Natural killer cell (primary cell): ENCODE results near the gene RPL27. TPM values are rescaled to one million over a fixed set of nuclear protein-coding genes. Genes with fewer than 3 reads are reported as not detected.

Experiments
- ATAC-seq, 3 donors: fragments of 150-1000 bp in 2 of 3; fragments of 200-7000 bp in 1 of 3; cut with Tn5 transposase; 1 replicate in 1 of 3; 2 replicates in 2 of 3; pipeline ENCODE4 v1.10.0; 2021; ENCODE audit warnings: mild to moderate bottlenecking in 2 of 3, moderate library complexity in 2 of 3
- DNase-seq, 2 donors: peaks; one replicate each; pipeline versions ENCODE4 v3.0.0 to v3.0.0-alpha.2; 2013 to 2021; ENCODE audit warnings: mixed read lengths in 1 of 2
- H3K27ac ChIP-seq: one replicate; pipeline ENCODE4 v1.5.1; 2013; ENCODE audit warnings: mild to moderate bottlenecking, low read length
- H3K27me3 ChIP-seq: one replicate; pipeline ENCODE4 v1.6.1; 2013; ENCODE audit warnings: low read length; ENCODE audit not compliant: control insufficient read depth, insufficient read depth
- H3K36me3 ChIP-seq: one replicate; pipeline ENCODE4 v1.6.1; 2013; ENCODE audit warnings: low read length; ENCODE audit not compliant: control insufficient read depth, insufficient read depth
- H3K4me1 ChIP-seq: one replicate; pipeline ENCODE4 v1.6.1; 2013; ENCODE audit warnings: low read length; ENCODE audit not compliant: control insufficient read depth, insufficient read depth
- H3K4me3 ChIP-seq: one replicate; pipeline ENCODE4 v1.5.1; 2013; ENCODE audit warnings: low read length
- H3K9me3 ChIP-seq: one replicate; pipeline ENCODE4 v1.6.1; 2013; ENCODE audit warnings: low read length; ENCODE audit not compliant: control insufficient read depth, insufficient read depth
- H3K27ac Mint-ChIP-seq, 2 donors: one replicate each; pipeline ENCODE4 v1.8.0; 2022; ENCODE audit warnings: mild to moderate bottlenecking in 2 of 2, mixed read lengths in 2 of 2, moderate library complexity in 1 of 2
- H3K27me3 Mint-ChIP-seq, 2 donors: one replicate each; pipeline ENCODE4 v1.8.0; 2022; ENCODE audit warnings: low read depth in 2 of 2, mixed read lengths in 2 of 2
- H3K36me3 Mint-ChIP-seq: one replicate; pipeline ENCODE4 v1.8.0; 2022; ENCODE audit warnings: mixed read lengths
- H3K4me1 Mint-ChIP-seq, 2 donors: one replicate each; pipeline ENCODE4 v1.8.0; 2022; ENCODE audit warnings: mixed read lengths in 2 of 2
- H3K4me3 Mint-ChIP-seq: one replicate; pipeline ENCODE4 v1.8.0; 2022; ENCODE audit warnings: mild to moderate bottlenecking, moderate library complexity, mixed read lengths
- H3K9me3 Mint-ChIP-seq, 2 donors: one replicate each; pipeline ENCODE4 v1.8.0; 2022; ENCODE audit warnings: mixed read lengths in 2 of 2
- CTCF ChIP-seq: fragments of 200-600 bp; IDR thresholded peaks from one replicate; pipeline ENCODE4 v1.8.0; 2022; ENCODE audit warnings: antibody characterized with exemption
- WGBS: methylation state at CpG from one replicate; pipeline ENCODE4 v1.1.7; 2013; ENCODE audit warnings: missing lambda C conversion rate; ENCODE audit not compliant: insufficient coverage; 5-methylcytosine and 5-hydroxymethylcytosine counted together
- intact Hi-C: fragments of 100-400 bp; cut with micrococcal nuclease; formaldehyde crosslinking; loops from one replicate; pipeline ENCODE4 v1.14.2; 2022
- total RNA-seq, 4 donors: library from RNA; stranded (reverse); fragments of 120-200 nt in 1 of 4; gene quantifications; one replicate each; pipeline versions ENCODE4 v1.2.3 to v1.2.4, GENCODE V29; 2013 to 2022

The RPL27 gene
- total RNA-seq, 3 donors from 2014 or later (not counting 1 experiment from before 2014, with no cell fraction given) = 555 to 671 (median 608) TPM

- H3K27me3 ChIP-seq = no peaks in the 10 kb centered on the region
- ATAC-seq (no peak), DNase-seq (no peak)
- peaks cover 29% of the 10 kb centered on the region for H3K36me3 ChIP-seq
- H3K27ac ChIP-seq = no peak overlapping the region
- H3K9me3 ChIP-seq = no peaks in the 10 kb centered on the region
- Mint-ChIP-seq H3K9me3 (no peaks in the 10 kb centered on the region), H3K36me3 (no peaks in the 10 kb centered on the region), H3K4me3 (no peak overlapping the region), H3K27me3 (no peaks in the 10 kb centered on the region), H3K27ac (peak overlapping the region; percentile 11 to 65), H3K4me1 (peaks cover 8 to 19% of the 10 kb centered on the region in 2 donors)
- no peak for TF ChIP-seq CTCF
- 97% methylated on average over 8 of the region's 8 CpGs for WGBS
- intact Hi-C loops = no loop called here
- no peak overlapping the region for H3K4me3 ChIP-seq
- H3K4me1 ChIP-seq = peaks cover 8% of the 10 kb centered on the region
These were observed 15.1 kb downstream of the RPL27 start for GRCh38 chr17:43013296-43013695.

- no peak for TF ChIP-seq CTCF
- Histone ChIP-seq H3K9me3 (no peaks in the 10 kb centered on the region), H3K27ac (no peak overlapping the region), H3K27me3 (no peaks in the 10 kb centered on the region), H3K4me3 (no peak overlapping the region), H3K36me3 (peaks cover 29% of the 10 kb centered on the region), H3K4me1 (peaks cover 5% of the 10 kb centered on the region)
- Mint-ChIP-seq H3K4me1 (peaks cover 8 to 24% of the 10 kb centered on the region in 2 donors), H3K27me3 (no peaks in the 10 kb centered on the region), H3K27ac (no peak overlapping the region), H3K36me3 (no peaks in the 10 kb centered on the region), H3K4me3 (no peak overlapping the region), H3K9me3 (no peaks in the 10 kb centered on the region)
- DNase-seq = no peak
- ATAC-seq = no peak
- intact Hi-C loops = no loop called here
- WGBS = 94% methylated on average over 12 of the region's 12 CpGs
These were observed 15.9 kb downstream of the RPL27 start for GRCh38 chr17:43014020-43014648.

- Mint-ChIP-seq H3K27ac (peak overlapping the region in 1 of 2 donors; percentile 74), H3K4me1 (peaks cover 8 to 31% of the 10 kb centered on the region in 2 donors), H3K4me3 (no peak overlapping the region), H3K9me3 (no peaks in the 10 kb centered on the region), H3K36me3 (no peaks in the 10 kb centered on the region), H3K27me3 (no peaks in the 10 kb centered on the region)
- intact Hi-C loops = no loop called here
- WGBS = 86% methylated on average over 5 of the region's 8 CpGs
- Histone ChIP-seq H3K4me3 (no peak overlapping the region), H3K27ac (no peak overlapping the region), H3K9me3 (no peaks in the 10 kb centered on the region), H3K36me3 (peaks cover 29% of the 10 kb centered on the region), H3K27me3 (no peaks in the 10 kb centered on the region), H3K4me1 (peaks cover 2% of the 10 kb centered on the region)
- no peak for TF ChIP-seq CTCF
- DNase-seq (no peak), ATAC-seq (no peak)
These were observed 16.7 kb downstream of the RPL27 start for GRCh38 chr17:43014649-43015542.
